Activated T-helper 2 cell treated with anti-CD3 and anti-CD28 coated beads, Interferon-gamma antibody, Interleukin-2, Interleukin-4, amounts not matched to agents 10 μg/mL and 5 μg/mL and 100 μg/mL, durations not matched to agents 14 hours and 24 hours and 36 hours (primary cell): ENCODE results near the gene SLC27A6. TPM values are rescaled to one million over a fixed set of nuclear protein-coding genes. Genes with fewer than 3 reads are reported as not detected.
"Not testable (repeated sequence)": the region's sequence is repeated elsewhere in the genome, so short reads cannot be mapped to it uniquely, and the experiment has no call there.

Source experiments
- DNase-seq: peaks from one replicate; pipeline ENCODE4 v3.0.0; 2021; ENCODE audit warnings: low spot score
- H3K27ac Mint-ChIP-seq: one replicate; pipeline ENCODE4 v1.8.0; 2021; ENCODE audit warnings: mixed read lengths
- H3K27me3 Mint-ChIP-seq: one replicate; pipeline ENCODE4 v1.8.0; 2021; ENCODE audit warnings: low read depth, mixed read lengths
- H3K36me3 Mint-ChIP-seq: one replicate; pipeline ENCODE4 v1.8.0; 2021; ENCODE audit warnings: low read depth, mixed read lengths
- H3K4me1 Mint-ChIP-seq: one replicate; pipeline ENCODE4 v1.8.0; 2021; ENCODE audit warnings: low read depth, mixed read lengths
- H3K4me3 Mint-ChIP-seq: one replicate; pipeline ENCODE4 v1.8.0; 2021; ENCODE audit warnings: low read depth, mild to moderate bottlenecking, moderate library complexity, mixed read lengths
- H3K9me3 Mint-ChIP-seq: one replicate; pipeline ENCODE4 v1.8.0; 2021; ENCODE audit warnings: mixed read lengths
- intact Hi-C: fragments of 100-400 bp; cut with micrococcal nuclease; formaldehyde crosslinking; loops from one replicate; pipeline ENCODE4 v1.15.1; 2023
- total RNA-seq: library from RNA; stranded (reverse); gene quantifications from 2 replicates; pipeline ENCODE4 v1.2.3, GENCODE V29; 2022

The SLC27A6 gene
- total RNA-seq, result not detected in 2 replicates

GRCh38 chr5:128965011-128965637 is at the start of gene SLC27A6:
Gene SLC27A6 (plus strand): TSS chr5:128965488. CDS start chr5:128966138, 650 bp downstream.
- peaks cover 10% of the 10 kb centered on the region for H3K27me3 Mint-ChIP-seq
- H3K27ac Mint-ChIP-seq, result no peak within 1 kb of the TSS
- intact Hi-C loops, result no loop called here
- no peak within 1 kb of the TSS for H3K4me3 Mint-ChIP-seq
- no peaks in the 10 kb centered on the region for H3K4me1 Mint-ChIP-seq
- H3K9me3 Mint-ChIP-seq, result no peaks in the 10 kb centered on the region
- no peaks in the 10 kb centered on the region for H3K36me3 Mint-ChIP-seq
- no peak for DNase-seq

GRCh38 chr5:128919542-128919941 is 45.7 kb upstream of the SLC27A6 start:
- no peak overlapping the region for H3K27ac Mint-ChIP-seq
- H3K9me3 Mint-ChIP-seq, result no peaks in the 10 kb centered on the region

GRCh38 chr5:128920345-128921215 is 44.7 kb upstream of the SLC27A6 start:
- Mint-ChIP-seq H3K27ac (no peak overlapping the region), H3K27me3 (no peaks in the 10 kb centered on the region), H3K9me3 (no peaks in the 10 kb centered on the region), H3K4me3 (no peak overlapping the region), H3K36me3 (no peaks in the 10 kb centered on the region), H3K4me1 (no peaks in the 10 kb centered on the region)
- no peak for DNase-seq
- intact Hi-C loops, result no loop called here

More at GRCh38 chr5:128919542-128919941, 45.7 kb upstream of the SLC27A6 start:
- Mint-ChIP-seq H3K27me3 (no peaks in the 10 kb centered on the region), H3K4me1 (no peaks in the 10 kb centered on the region), H3K4me3 (no peak overlapping the region), H3K36me3 (no peaks in the 10 kb centered on the region)
- DNase-seq, result no peak
- intact Hi-C loops, result no loop called here

GRCh38 chr5:128924299-128924698 is 41.0 kb upstream of the SLC27A6 start:
- Mint-ChIP-seq H3K4me3 (no peak overlapping the region), H3K36me3 (no peaks in the 10 kb centered on the region), H3K27ac (no peak overlapping the region), H3K27me3 (no peaks in the 10 kb centered on the region), H3K9me3 (no peaks in the 10 kb centered on the region), H3K4me1 (no peaks in the 10 kb centered on the region)
- intact Hi-C loops, result no loop called here
- no peak for DNase-seq

GRCh38 chr5:128925973-128926372 is 39.3 kb upstream of the SLC27A6 start:
- Mint-ChIP-seq H3K27ac (no peak overlapping the region), H3K4me3 (no peak overlapping the region), H3K36me3 (no peaks in the 10 kb centered on the region), H3K9me3 (no peaks in the 10 kb centered on the region), H3K27me3 (no peaks in the 10 kb centered on the region), H3K4me1 (no peaks in the 10 kb centered on the region)
- intact Hi-C loops, result no loop called here
- DNase-seq, result no peak

GRCh38 chr5:128927644-128928043 is 37.6 kb upstream of the SLC27A6 start:
- H3K27me3 Mint-ChIP-seq, result no peaks in the 10 kb centered on the region
- H3K4me3 Mint-ChIP-seq, result no peak overlapping the region
- no peaks in the 10 kb centered on the region for H3K4me1 Mint-ChIP-seq
- intact Hi-C loops, result no loop called here
- no peaks in the 10 kb centered on the region for H3K36me3 Mint-ChIP-seq
- DNase-seq, result no peak
- no peaks in the 10 kb centered on the region for H3K9me3 Mint-ChIP-seq
- H3K27ac Mint-ChIP-seq, result no peak overlapping the region

GRCh38 chr5:128932232-128932631 is 33.1 kb upstream of the SLC27A6 start:
- DNase-seq, H3K9me3 Mint-ChIP-seq, H3K4me3 Mint-ChIP-seq, intact Hi-C loops, H3K36me3 Mint-ChIP-seq, H3K27ac Mint-ChIP-seq, H3K27me3 Mint-ChIP-seq, H3K4me1 Mint-ChIP-seq: not testable (repeated sequence)

- intact Hi-C loops, H3K4me1 Mint-ChIP-seq: not testable (repeated sequence)
These were observed 22.2 kb upstream of the SLC27A6 start for GRCh38 chr5:128943100-128943499.

GRCh38 chr5:128949847-128950546 is 15.3 kb upstream of the SLC27A6 start:
- Mint-ChIP-seq H3K4me1 (no peaks in the 10 kb centered on the region), H3K4me3 (no peak overlapping the region), H3K36me3 (no peaks in the 10 kb centered on the region), H3K27me3 (no peaks in the 10 kb centered on the region), H3K9me3 (no peaks in the 10 kb centered on the region), H3K27ac (no peak overlapping the region)
- no peak for DNase-seq
- intact Hi-C loops, result no loop called here

More at GRCh38 chr5:128943100-128943499, 22.2 kb upstream of the SLC27A6 start:
- not testable (repeated sequence) for H3K27me3 Mint-ChIP-seq, DNase-seq, H3K9me3 Mint-ChIP-seq, H3K36me3 Mint-ChIP-seq, H3K27ac Mint-ChIP-seq, H3K4me3 Mint-ChIP-seq

GRCh38 chr5:128951301-128951700 is 14.0 kb upstream of the SLC27A6 start:
- H3K9me3 Mint-ChIP-seq, H3K4me3 Mint-ChIP-seq, H3K27me3 Mint-ChIP-seq, H3K4me1 Mint-ChIP-seq, H3K27ac Mint-ChIP-seq, DNase-seq, H3K36me3 Mint-ChIP-seq, intact Hi-C loops: not testable (repeated sequence)

- Mint-ChIP-seq H3K9me3 (peaks cover 4% of the 10 kb centered on the region), H3K27ac (no peak overlapping the region), H3K4me3 (no peak overlapping the region), H3K36me3 (no peaks in the 10 kb centered on the region), H3K27me3 (no peaks in the 10 kb centered on the region), H3K4me1 (no peaks in the 10 kb centered on the region)
- no peak for DNase-seq
- intact Hi-C loops, result no loop called here
These were observed 9.1 kb upstream of the SLC27A6 start for GRCh38 chr5:128956164-128956563.

GRCh38 chr5:128962211-128962610 is 3.1 kb upstream of the SLC27A6 start:
- H3K27ac Mint-ChIP-seq, result no peak overlapping the region
- H3K4me3 Mint-ChIP-seq, result no peak overlapping the region
- H3K36me3 Mint-ChIP-seq, result no peaks in the 10 kb centered on the region

More at GRCh38 chr5:128962211-128962610, 3.1 kb upstream of the SLC27A6 start:
- intact Hi-C loops, result no loop called here
- Mint-ChIP-seq H3K9me3 (peaks cover 4% of the 10 kb centered on the region), H3K27me3 (peaks cover 10% of the 10 kb centered on the region), H3K4me1 (no peaks in the 10 kb centered on the region)
- DNase-seq, result no peak
